RWPE1 (cell line): ENCODE results near the gene PRUNE1.

ENCODE experiments used
- CTCF ChIA-PET: fragments of 350-600 bp; sonication (Branson Sonifier 250); formaldehyde crosslinking; extraction: SDS; loops from one replicate; lab custom pipeline; 2021; lab: Yijun Ruan, JAX
- POLR2A ChIA-PET: fragments of 400-600 bp; formaldehyde crosslinking; extraction: SDS; loops from one replicate; lab custom pipeline; 2020; ENCODE audit warnings: antibody characterized with exemption; ENCODE audit not compliant: low non-redundant PET; lab: Yijun Ruan, JAX
- DNase-seq: peaks from one replicate; pipeline ENCODE4 v3.0.0; 2012; ENCODE audit warnings: low spot score
- H3K27ac ChIP-seq: fragments of 450-650 bp; 2 replicates; pipeline ENCODE4 v1.5.1; 2017
- TF ChIP-seq, protein P1 (sequence below): fragments of 450-650 bp; conservative IDR thresholded peaks from 2 replicates; pipeline ENCODE4 v1.5.1; 2017; ENCODE audit warnings: low read depth, mild to moderate bottlenecking

The PRUNE1 gene

DNA sequence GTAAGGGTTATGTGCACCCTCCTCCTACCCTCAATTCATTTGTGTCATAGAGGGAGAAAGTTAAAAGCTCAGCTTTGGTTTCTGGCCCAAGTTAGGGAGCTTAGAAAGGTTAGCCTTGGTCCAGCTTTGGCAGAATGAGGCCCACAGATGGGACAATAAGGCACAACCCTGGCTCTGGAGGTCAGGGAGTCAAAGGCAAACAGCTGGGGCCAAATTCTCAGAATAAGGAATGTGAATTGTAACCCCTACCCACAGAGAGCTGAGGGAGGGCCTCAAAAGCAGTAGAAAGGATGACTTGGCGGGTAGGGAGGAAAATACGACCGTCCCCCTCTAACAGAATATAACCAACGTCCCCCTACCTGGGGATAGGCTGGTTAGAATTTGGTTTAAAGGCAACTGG lies 42.6 kb upstream of the PRUNE1 start:
- ChIA-PET CTCF (interaction anchor here (0.6 kb wide), 2 partner anchors 38 to 442 kb away, joined by 3 read pairs; no protein-coding TSS in a partner anchor), POLR2A (no interaction called here)
- no peak overlapping the region for H3K27ac ChIP-seq
- TF ChIP-seq, protein P1, sequence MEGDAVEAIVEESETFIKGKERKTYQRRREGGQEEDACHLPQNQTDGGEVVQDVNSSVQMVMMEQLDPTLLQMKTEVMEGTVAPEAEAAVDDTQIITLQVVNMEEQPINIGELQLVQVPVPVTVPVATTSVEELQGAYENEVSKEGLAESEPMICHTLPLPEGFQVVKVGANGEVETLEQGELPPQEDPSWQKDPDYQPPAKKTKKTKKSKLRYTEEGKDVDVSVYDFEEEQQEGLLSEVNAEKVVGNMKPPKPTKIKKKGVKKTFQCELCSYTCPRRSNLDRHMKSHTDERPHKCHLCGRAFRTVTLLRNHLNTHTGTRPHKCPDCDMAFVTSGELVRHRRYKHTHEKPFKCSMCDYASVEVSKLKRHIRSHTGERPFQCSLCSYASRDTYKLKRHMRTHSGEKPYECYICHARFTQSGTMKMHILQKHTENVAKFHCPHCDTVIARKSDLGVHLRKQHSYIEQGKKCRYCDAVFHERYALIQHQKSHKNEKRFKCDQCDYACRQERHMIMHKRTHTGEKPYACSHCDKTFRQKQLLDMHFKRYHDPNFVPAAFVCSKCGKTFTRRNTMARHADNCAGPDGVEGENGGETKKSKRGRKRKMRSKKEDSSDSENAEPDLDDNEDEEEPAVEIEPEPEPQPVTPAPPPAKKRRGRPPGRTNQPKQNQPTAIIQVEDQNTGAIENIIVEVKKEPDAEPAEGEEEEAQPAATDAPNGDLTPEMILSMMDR, result no peak
- no peak for DNase-seq

DNA sequence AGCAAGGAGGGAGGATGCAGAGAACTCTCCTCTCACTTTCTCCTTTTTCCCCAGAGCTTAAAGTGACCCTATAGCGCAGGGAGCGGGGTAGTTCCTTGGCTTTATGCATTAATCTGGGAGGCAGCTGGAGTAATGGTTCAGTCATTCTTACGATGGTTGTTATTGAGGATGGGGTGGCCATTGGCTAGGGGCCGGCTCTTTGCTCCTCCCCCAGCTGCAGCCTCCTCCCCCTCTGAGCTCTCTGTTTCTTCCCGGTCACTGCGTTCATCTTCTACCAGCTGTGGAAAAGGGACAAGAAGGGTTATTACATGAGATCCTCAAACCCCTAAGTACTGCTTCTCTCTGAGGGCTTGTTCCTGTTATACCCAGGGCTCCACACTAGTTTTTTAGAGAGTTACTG lies 42.2 kb upstream of the PRUNE1 start:
- ChIA-PET POLR2A (no interaction called here), CTCF (interaction anchor here (0.5 to 1.0 kb wide), 5 partner anchors 10 to 685 kb away, joined by 3 to 4 read pairs (median 3); no protein-coding TSS in a partner anchor)
- no peak for DNase-seq
- TF ChIP-seq, protein P1, result no peak
- no peak overlapping the region for H3K27ac ChIP-seq

DNA sequence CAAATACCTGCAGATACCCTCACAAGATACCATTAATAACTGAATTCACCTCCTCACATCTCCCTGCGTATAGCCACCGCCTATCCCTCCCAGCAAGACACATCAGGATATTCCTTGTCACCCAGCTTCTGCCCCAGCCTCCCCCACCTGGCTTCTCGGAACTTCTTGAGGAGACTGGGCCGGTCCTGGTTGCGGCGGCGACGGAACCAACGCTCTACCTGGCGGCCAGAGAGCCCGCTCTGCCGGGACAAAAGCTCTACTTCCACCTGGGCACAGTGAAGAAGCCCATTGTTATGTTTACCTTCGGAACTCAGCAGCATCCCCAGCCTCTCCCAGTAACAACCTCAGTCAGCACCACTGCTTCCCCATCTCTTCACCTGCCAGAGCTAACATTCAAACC lies 40.3 kb upstream of the PRUNE1 start:
- DNase-seq, result no peak
- H3K27ac ChIP-seq, result peak overlapping the region; percentile 91
- ChIA-PET POLR2A (no interaction called here), CTCF (no interaction called here)
- TF ChIP-seq, protein P1, result no peak

DNA sequence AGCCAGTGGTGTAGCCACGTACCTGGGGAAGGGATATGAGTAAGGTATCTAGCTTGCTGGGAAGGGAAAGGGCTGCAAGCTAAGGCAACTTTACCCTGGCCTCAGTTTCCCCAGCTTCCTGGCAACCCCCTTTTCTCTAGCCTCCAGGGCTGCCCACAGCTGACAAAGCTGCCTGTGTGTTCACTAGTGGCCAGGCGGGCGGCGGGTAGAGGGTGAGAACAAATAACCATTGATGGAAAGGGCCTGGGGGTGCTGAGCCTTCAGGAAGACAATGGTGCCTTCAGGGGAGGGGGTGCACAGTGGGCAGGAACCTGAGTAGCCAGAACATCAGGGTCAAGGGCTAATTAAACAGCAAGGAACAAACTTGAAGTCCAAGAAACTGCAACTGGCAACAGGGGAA lies 39.8 kb upstream of the PRUNE1 start:
- TF ChIP-seq, protein P1, result no peak
- H3K27ac ChIP-seq, result peak overlapping the region; percentile 91
- DNase-seq, result no peak
- ChIA-PET CTCF (interaction anchor here (1.0 kb wide), 1 partner anchor 11 kb away, joined by 4 read pairs; no protein-coding TSS in a partner anchor), POLR2A (no interaction called here)

DNA sequence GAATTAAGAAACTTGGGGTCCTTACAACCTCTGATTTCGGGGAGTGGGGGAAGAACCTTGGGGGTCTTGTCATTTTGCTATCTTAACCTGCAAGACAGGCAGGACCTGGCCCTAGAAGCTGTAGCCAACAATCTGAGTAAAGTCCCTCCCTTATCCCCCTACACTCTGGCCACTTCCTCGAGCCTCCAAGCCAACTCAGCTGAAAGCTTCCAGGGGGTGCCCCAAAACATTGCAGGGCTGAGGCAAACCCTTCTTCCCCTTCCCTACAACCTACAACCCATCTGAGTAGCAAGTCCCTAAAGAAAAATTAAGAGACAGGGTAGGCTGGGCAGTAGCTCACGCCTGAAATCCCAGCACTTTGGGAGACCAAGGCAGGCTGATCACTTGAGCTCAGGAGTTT lies 38.6 kb upstream of the PRUNE1 start:
- ChIA-PET CTCF (no interaction called here), POLR2A (no interaction called here)
- TF ChIP-seq, protein P1, result no peak
- H3K27ac ChIP-seq, result peak overlapping the region; percentile 91
- DNase-seq, result no peak

DNA sequence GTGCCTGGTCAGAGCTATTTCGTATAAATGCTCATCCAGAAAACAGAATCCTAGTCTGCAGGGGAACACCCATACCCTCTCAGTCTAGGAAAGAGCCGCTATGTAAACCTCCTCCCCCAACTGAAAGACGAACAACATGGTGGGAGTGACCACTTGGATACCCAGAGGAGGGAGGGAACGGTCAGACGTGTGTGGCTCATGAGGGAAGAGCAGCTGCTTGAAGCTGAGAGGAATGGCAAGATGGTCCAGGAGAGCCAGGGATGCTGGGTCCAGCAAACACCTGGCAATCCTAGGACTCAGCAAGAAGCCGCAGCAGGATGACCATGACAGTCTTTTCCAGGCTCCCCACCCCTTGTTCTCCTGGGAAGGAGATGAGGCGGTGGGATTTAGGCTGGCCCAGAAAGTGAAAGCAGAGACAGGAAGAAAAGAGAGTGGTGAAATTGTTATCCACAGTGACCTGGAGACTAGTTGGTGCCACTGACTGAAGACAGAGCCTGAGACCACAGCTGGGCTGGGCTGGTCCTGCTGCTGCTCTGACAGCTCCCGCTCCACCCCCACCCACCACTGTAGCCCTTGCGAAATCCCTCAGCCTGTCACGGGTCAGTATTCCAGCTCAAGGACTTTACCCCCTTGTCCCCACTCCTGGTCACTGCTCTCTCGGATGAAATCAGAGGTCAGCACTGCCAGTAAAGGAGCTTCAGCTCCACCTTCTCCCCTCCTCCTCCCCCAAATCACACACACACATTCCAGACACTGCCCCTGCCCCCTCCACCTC lies 37.3 kb upstream of the PRUNE1 start:
- TF ChIP-seq, protein P1, result no peak
- ChIA-PET POLR2A (no interaction called here), CTCF (no interaction called here)
- H3K27ac ChIP-seq, result peak overlapping the region; percentile 91
- no peak for DNase-seq
